ENCODE results near the gene ZCCHC7. TPM values are rescaled to one million over a fixed set of nuclear protein-coding genes. Genes with fewer than 3 reads are reported as not detected.

ZCCHC7 gene
- total and polyA plus RNA-seq, 2 of the 8 experiments (the other 6 are each of a cell fraction or from before 2014, with no cell fraction given): 12.2 to 27.5 TPM

DNA sequence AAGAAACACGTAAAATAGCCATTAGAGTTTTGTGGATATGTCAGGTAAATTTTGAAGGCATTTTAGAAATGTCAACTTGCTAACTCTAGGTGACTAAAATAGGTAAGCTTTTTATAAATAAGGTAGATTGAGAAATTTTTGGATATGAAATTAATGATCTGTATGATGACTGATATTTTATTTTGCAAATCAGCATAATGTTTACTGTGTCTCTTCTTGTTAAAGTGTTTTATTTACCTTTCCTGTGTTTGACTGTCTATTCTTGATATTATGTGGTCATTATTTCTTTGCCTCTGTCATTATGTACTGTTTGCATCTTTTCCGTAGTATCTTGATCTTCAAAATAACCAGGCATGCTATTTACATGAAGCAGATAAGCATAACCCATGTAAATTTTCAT lies 58.4 kb downstream of the ZCCHC7 start:
- no peak overlapping the region for H4K5ac ChIP-seq (ENCODE audit: insufficient read length, low read depth, low read length)
- H3K36me3 ChIP-seq (ENCODE audit: control insufficient read depth in 2 of 4, insufficient read depth in 4 of 4, low read length in 3 of 4): peaks cover 0 to 3% (median 0%) of the 10 kb centered on the region in 4 experiments; a peak in 1 of 8 replicates
- H3K23ac ChIP-seq (ENCODE audit: insufficient read length): no peak overlapping the region
- no peak for TF ChIP-seq EGR1 (IDR thresholded peaks at IDR 0.05; ENCODE audit: borderline replicate concordance, low read depth, low read length)
- no peak for TF ChIP-seq SAP30 (IDR thresholded peaks at IDR 0.05; ENCODE audit: insufficient read depth, insufficient replicate concordance, low read length)
- TF ChIP-seq, protein P1, sequence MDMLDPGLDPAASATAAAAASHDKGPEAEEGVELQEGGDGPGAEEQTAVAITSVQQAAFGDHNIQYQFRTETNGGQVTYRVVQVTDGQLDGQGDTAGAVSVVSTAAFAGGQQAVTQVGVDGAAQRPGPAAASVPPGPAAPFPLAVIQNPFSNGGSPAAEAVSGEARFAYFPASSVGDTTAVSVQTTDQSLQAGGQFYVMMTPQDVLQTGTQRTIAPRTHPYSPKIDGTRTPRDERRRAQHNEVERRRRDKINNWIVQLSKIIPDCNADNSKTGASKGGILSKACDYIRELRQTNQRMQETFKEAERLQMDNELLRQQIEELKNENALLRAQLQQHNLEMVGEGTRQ (IDR thresholded peaks at IDR 0.05; ENCODE audit: low read length): no peak
- TF ChIP-seq EP300 (IDR thresholded peaks at IDR 0.05; ENCODE audit: borderline replicate concordance in 1 of 2, low read depth in 2 of 2, low read length in 2 of 2): no peak
- TF ChIP-seq SRF (IDR thresholded peaks at IDR 0.05; ENCODE audit: low read depth, low read length): no peak
- TF ChIP-seq RAD21 (IDR thresholded peaks at IDR 0.05 in 1 of 2, conservative IDR thresholded peaks at IDR 0.05 in 1 of 2; ENCODE audit: low read depth in 2 of 2, low read length in 2 of 2): no peak
- TF ChIP-seq HDAC2 (IDR thresholded peaks at IDR 0.05; ENCODE audit: borderline replicate concordance in 1 of 2, low read depth in 2 of 2, low read length in 2 of 2): no peak
- CTCF ChIA-PET (ENCODE audit: partially characterized antibody): no interaction called here
- no peaks in the 10 kb centered on the region for H4K20me1 ChIP-seq (replicated peaks in 1 of 2; ENCODE audit: control insufficient read depth in 1 of 2, insufficient read depth in 2 of 2, low read length in 2 of 2)
- no peak overlapping the region for H3K4me3 ChIP-seq (ENCODE audit: extremely low read depth in 1 of 4, insufficient read depth in 2 of 4, low read depth in 3 of 4, low read length in 4 of 4)
- H3K56ac ChIP-seq (replicated peaks; ENCODE audit: insufficient read length, low read depth, low read length): no peak overlapping the region
- no peak overlapping the region for H2AK5ac ChIP-seq (ENCODE audit: low read depth, low read length)
- no peaks in the 10 kb centered on the region for H3K9me3 ChIP-seq (ENCODE audit: insufficient read depth in 2 of 2, low read depth in 1 of 2, low read length in 1 of 2)
- H3K4ac ChIP-seq (replicated peaks; ENCODE audit: insufficient read length, low read depth, low read length): no peak overlapping the region
- H4K8ac ChIP-seq (ENCODE audit: extremely low read depth, insufficient read depth, low read length): no peak overlapping the region
- H2BK20ac ChIP-seq (ENCODE audit: low read length): no peak overlapping the region
- DNase-seq (ENCODE audit: low read depth in 1 of 2, low spot score in 2 of 2): no peak
- H4K91ac ChIP-seq (replicated peaks; ENCODE audit: insufficient read length, low read length): no peak overlapping the region
- H3K4me1 ChIP-seq (replicated peaks in 1 of 4; ENCODE audit: control insufficient read depth in 3 of 4, insufficient read depth in 4 of 4, low read length in 3 of 4): no peaks in the 10 kb centered on the region; a peak in 1 of 7 replicates
- H2AFZ ChIP-seq (ENCODE audit: low read length): no peak overlapping the region
- no peak overlapping the region for H3K9ac ChIP-seq (replicated peaks in 1 of 4; ENCODE audit: extremely low read depth in 1 of 4, low read depth in 3 of 4, low read length in 3 of 4)
- no peak overlapping the region for H2BK12ac ChIP-seq (ENCODE audit: low read depth, low read length)
- H3K79me1 ChIP-seq (ENCODE audit: low read depth, low read length): no peaks in the 10 kb centered on the region
- H3K79me2 ChIP-seq (ENCODE audit: control insufficient read depth in 1 of 2, insufficient read depth in 2 of 2, low read length in 2 of 2): 0 out of 4 replicates have a peak, but pooled peaks cover 0 to 4% of the 10 kb centered on the region in 2 experiments
- POLR2A ChIA-PET (ENCODE audit: partially characterized antibody): no interaction called here
- no peak overlapping the region for H3K27ac ChIP-seq (ENCODE audit: low read depth, low read length)
- H2BK5ac ChIP-seq (ENCODE audit: low read depth, low read length): no peak overlapping the region
- no peaks in the 10 kb centered on the region for H3K23me2 ChIP-seq (ENCODE audit: low read depth, low read length)
- no peak overlapping the region for H2BK15ac ChIP-seq (ENCODE audit: low read length)
- no peaks in the 10 kb centered on the region for H3K27me3 ChIP-seq (replicated peaks in 1 of 4; ENCODE audit: control insufficient read depth in 3 of 4, extremely low read depth in 1 of 4, insufficient read depth in 3 of 4, low read length in 3 of 4)
- no peak overlapping the region for H2BK120ac ChIP-seq (replicated peaks; ENCODE audit: low read depth, low read length)
- WGBS, 2 experiments (ENCODE audit: extremely low coverage in 1 of 2, insufficient coverage in 1 of 2, insufficient read length in 1 of 2, insufficient replicate concordance in 2 of 2, low coverage in 1 of 2, low lambda C conversion rate in 2 of 2, missing lambda C conversion rate in 1 of 2): 96% methylated on average over 2 of the region's 2 CpGs; no CpG with 5 or more reads in 1 of the 2 experiments
- H3K18ac ChIP-seq (ENCODE audit: extremely low read depth, low read length): no peak overlapping the region
- no peak for FAIRE-seq
- no peak overlapping the region for H3K14ac ChIP-seq (ENCODE audit: insufficient read length)
- no peak overlapping the region for H3K4me2 ChIP-seq (ENCODE audit: insufficient read depth in 1 of 2, low read depth in 2 of 2, low read length in 2 of 2)
